ENCODE measurements around the gene CCDC14. TPM values are rescaled to one million over a fixed set of nuclear protein-coding genes. Genes with fewer than 3 reads are reported as not detected.

The CCDC14 gene
- total RNA-seq, 1 donor from 2014 or later: 22.6 TPM

DNA sequence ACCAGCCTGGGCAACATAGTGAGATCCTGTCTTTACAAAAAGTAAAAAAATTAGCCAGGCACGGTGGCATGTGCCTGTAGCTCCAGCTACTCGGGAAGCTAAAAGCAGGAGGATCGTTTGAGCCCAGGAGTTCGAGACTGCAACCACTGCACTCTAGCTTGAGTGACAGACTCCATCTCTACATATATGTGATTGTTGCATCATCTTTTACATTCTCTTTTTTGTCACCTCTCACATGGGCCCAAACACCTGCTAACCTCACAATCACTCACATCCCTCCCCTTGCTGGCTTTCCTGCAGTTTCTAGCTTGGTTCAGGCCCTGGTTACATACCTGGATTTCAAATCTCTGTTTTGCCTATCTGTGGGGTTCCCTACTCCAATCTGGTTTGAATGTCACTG is 96.3 kb downstream of the CCDC14 start:
- no peak overlapping the region for H3K27ac ChIP-seq
- no peaks in the 10 kb centered on the region for H3K27me3 ChIP-seq
- no peak for TF ChIP-seq POLR2AphosphoS5 (IDR thresholded peaks at IDR 0.05; ENCODE audit: insufficient read depth in 1 of 2, low read depth in 1 of 2)
- TF ChIP-seq, protein P1, sequence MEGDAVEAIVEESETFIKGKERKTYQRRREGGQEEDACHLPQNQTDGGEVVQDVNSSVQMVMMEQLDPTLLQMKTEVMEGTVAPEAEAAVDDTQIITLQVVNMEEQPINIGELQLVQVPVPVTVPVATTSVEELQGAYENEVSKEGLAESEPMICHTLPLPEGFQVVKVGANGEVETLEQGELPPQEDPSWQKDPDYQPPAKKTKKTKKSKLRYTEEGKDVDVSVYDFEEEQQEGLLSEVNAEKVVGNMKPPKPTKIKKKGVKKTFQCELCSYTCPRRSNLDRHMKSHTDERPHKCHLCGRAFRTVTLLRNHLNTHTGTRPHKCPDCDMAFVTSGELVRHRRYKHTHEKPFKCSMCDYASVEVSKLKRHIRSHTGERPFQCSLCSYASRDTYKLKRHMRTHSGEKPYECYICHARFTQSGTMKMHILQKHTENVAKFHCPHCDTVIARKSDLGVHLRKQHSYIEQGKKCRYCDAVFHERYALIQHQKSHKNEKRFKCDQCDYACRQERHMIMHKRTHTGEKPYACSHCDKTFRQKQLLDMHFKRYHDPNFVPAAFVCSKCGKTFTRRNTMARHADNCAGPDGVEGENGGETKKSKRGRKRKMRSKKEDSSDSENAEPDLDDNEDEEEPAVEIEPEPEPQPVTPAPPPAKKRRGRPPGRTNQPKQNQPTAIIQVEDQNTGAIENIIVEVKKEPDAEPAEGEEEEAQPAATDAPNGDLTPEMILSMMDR (IDR thresholded peaks at IDR 0.05): no peak
- no peak for TF ChIP-seq POLR2A (IDR thresholded peaks at IDR 0.05)
- no peaks in the 10 kb centered on the region for H3K9me3 ChIP-seq
- no peak for DNase-seq (ENCODE audit: extremely low spot score in 2 of 2)
- intact Hi-C loops (cut with DNase I): no loop called here
- H3K36me3 ChIP-seq: no peaks in the 10 kb centered on the region
- H3K4me1 ChIP-seq: no peaks in the 10 kb centered on the region
- H3K4me3 ChIP-seq: no peak overlapping the region

Other genes with a start within 250 kb of the CCDC14 start
- 352 TPM for gene MYLK, start 76.9 kb downstream of the CCDC14 start, total RNA-seq
- not detected for gene ROPN1, start 30.9 kb upstream of the CCDC14 start, total RNA-seq
- gene KALRN, start 72.1 kb upstream of the CCDC14 start, total RNA-seq: 48.1 TPM

All from vagina (tissue), 2 donors.